Stomach (tissue), 9 donors: Measurements from ENCODE around the gene CDCP2. TPM values are rescaled to one million over a fixed set of nuclear protein-coding genes. Genes with fewer than 3 reads are reported as not detected.

ENCODE experiments used
- DNase-seq, 2 donors: peaks; one replicate each; pipeline versions ENCODE4 v3.0.0 to v3.0.0-alpha.2; 2013 to 2019
- H3K27ac ChIP-seq, 5 donors: fragments of 200-600 bp in 4 of 5; sonication (generic) in 4 of 5; one replicate each; pipeline ENCODE4 v1.5.1; 2013 to 2019; ENCODE audit warnings: mild to moderate bottlenecking in 1 of 5, moderate library complexity in 1 of 5
- H3K27me3 ChIP-seq, 3 donors: fragments of 200-600 bp; sonication (generic); one replicate each; pipeline ENCODE4 v1.5.1; 2017 to 2019; ENCODE audit warnings: mixed run types in 1 of 3
- H3K36me3 ChIP-seq, 4 donors: fragments of 200-600 bp; sonication (generic); 1 replicate in 3 of 4; 2 replicates in 1 of 4; pipeline ENCODE4 v1.5.1; 2016 to 2019
- H3K4me1 ChIP-seq, 4 donors: fragments of 200-600 bp; sonication (generic); one replicate each; pipeline ENCODE4 v1.5.1; 2016 to 2019
- H3K4me3 ChIP-seq, 4 donors: fragments of 200-600 bp; sonication (generic) in 3 of 4; one replicate each; pipeline ENCODE4 v1.5.1; 2016 to 2019; ENCODE audit warnings: mild to moderate bottlenecking in 1 of 4
- H3K9me3 ChIP-seq, 4 donors: fragments of 200-600 bp; sonication (generic); one replicate each; pipeline ENCODE4 v1.5.1; 2016 to 2019
- EP300 ChIP-seq: sonication (generic); formaldehyde crosslinking; IDR thresholded peaks from one replicate; pipeline ENCODE4 v1.6.1; 2017; ENCODE audit warnings: antibody characterized with exemption
- POLR2A ChIP-seq, 4 donors: fragments of 450-650 bp; IDR thresholded peaks; one replicate each; pipeline ENCODE4 v1.6.1; 2016; ENCODE audit warnings: antibody characterized with exemption in 4 of 4, control low read depth in 2 of 4, mild to moderate bottlenecking in 1 of 4, moderate library complexity in 1 of 4
- POLR2AphosphoS5 ChIP-seq, 3 donors: sonication (generic); formaldehyde crosslinking; IDR thresholded peaks; one replicate each; pipeline ENCODE4 v1.6.1; 2016; ENCODE audit warnings: antibody characterized with exemption in 3 of 3
- WGBS, 5 donors: extraction: QIAGEN DNeasy Blood & Tissue Kit in 3 of 5; methylation state at CpG; one replicate each; pipeline versions ENCODE4 v1.1.5 to v1.1.7; 2013 to 2018; 5-methylcytosine and 5-hydroxymethylcytosine counted together
- intact Hi-C: fragments of 100-400 bp; cut with DNase I; formaldehyde crosslinking; loops from one replicate; pipeline ENCODE4 v1.15.1; 2023; ENCODE audit warnings: low total_unique reads
- polyA plus RNA-seq, 3 donors: library from polyadenylated mRNA; stranded (reverse); fragments of 200-250 nt; gene quantifications; one replicate each; pipeline ENCODE4 v1.2.3, GENCODE V29; 2013
- total RNA-seq, 5 donors: library from RNA; depleted of rRNA; stranded (reverse); fragments of >200 nt; gene quantifications; one replicate each; pipeline versions ENCODE4 v1.1.0 to v1.2.3, GENCODE V29; 2014 to 2016
- TF ChIP-seq, protein P1 (sequence below), 7 experiments: fragments of 450-650 bp in 4 of 7; fragments of 200-600 bp in 3 of 7; sonication (generic) in 3 of 7; IDR thresholded peaks; one replicate each; pipeline ENCODE4 v1.5.1; 2016 to 2019; ENCODE audit warnings: antibody characterized with exemption in 7 of 7, control low read depth in 2 of 7, mild to moderate bottlenecking in 1 of 7
- donor health status: healthy with polysubstance abuse.
- donor health status: Bipolar disorder and iron deficiency.
- donor health status: healthy.

Gene CDCP2
- total and polyA plus RNA-seq, 8 donors: 0.18 to 0.58 TPM; not detected in 6

DNA sequence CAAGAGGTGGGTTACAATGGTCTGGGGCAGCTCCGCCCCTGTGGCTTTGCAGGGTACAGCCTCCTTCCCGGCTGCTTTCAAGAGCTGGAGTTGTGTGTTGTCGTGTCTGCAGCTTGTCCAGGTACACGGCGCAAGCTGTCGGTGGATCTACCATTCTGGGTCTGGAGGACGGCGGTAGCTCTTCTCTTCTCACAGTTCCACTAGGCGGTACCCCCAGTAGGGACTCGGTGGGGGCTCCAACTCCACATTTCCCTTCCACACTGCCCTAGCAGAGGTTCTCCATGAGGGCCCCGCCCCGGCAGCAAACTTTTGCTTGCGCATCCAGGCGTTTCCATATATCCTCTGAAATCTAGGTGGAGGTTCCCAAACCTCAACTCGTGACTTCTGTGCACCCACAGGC is 12.3 kb upstream of the CDCP2 start:
- no peaks in the 10 kb centered on the region for H3K36me3 ChIP-seq
- no peaks in the 10 kb centered on the region for H3K9me3 ChIP-seq
- no peak overlapping the region for H3K4me3 ChIP-seq
- no peaks in the 10 kb centered on the region for H3K4me1 ChIP-seq
- no peak for DNase-seq
- H3K27me3 ChIP-seq: no peaks in the 10 kb centered on the region
- H3K27ac ChIP-seq: no peak overlapping the region
- intact Hi-C loops: no loop called here
- 87 to 96% (median 89%) methylated on average over 12 to 15 of the region's 15 CpGs for WGBS, 5 donors
- TF ChIP-seq EP300 (no peak), POLR2AphosphoS5 (IDR thresholded peaks at IDR 0.05) (no peak), POLR2A (IDR thresholded peaks at IDR 0.05) (no peak)
- TF ChIP-seq, protein P1, sequence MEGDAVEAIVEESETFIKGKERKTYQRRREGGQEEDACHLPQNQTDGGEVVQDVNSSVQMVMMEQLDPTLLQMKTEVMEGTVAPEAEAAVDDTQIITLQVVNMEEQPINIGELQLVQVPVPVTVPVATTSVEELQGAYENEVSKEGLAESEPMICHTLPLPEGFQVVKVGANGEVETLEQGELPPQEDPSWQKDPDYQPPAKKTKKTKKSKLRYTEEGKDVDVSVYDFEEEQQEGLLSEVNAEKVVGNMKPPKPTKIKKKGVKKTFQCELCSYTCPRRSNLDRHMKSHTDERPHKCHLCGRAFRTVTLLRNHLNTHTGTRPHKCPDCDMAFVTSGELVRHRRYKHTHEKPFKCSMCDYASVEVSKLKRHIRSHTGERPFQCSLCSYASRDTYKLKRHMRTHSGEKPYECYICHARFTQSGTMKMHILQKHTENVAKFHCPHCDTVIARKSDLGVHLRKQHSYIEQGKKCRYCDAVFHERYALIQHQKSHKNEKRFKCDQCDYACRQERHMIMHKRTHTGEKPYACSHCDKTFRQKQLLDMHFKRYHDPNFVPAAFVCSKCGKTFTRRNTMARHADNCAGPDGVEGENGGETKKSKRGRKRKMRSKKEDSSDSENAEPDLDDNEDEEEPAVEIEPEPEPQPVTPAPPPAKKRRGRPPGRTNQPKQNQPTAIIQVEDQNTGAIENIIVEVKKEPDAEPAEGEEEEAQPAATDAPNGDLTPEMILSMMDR (IDR thresholded peaks at IDR 0.05): no peak

DNA sequence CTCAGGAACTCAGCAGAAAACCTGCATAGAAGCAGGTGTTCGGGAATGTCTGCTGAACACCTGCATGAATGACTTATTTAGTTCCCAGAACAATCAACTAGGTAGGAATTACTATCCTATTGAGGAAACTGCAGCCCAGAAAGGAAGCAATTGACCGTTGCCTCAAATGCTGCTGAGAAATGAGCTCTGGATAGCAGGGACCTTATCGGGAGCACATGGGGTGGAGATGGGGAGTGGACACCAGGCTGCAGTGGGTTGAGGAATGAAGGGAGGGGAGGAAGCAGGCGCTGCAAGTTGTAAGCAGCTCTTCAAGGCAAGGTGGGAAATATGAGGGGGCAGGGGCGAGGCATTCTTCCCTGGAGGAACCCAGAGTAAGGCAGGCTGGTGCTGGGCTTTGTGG is 10.8 kb upstream of the CDCP2 start:
- intact Hi-C loops: no loop called here
- Histone ChIP-seq H3K9me3 (no peaks in the 10 kb centered on the region), H3K27me3 (no peaks in the 10 kb centered on the region), H3K27ac (no peak overlapping the region), H3K4me3 (no peak overlapping the region), H3K36me3 (no peaks in the 10 kb centered on the region), H3K4me1 (no peaks in the 10 kb centered on the region)
- DNase-seq: peak in 1 of 2 donors; percentile 19
- TF ChIP-seq POLR2A (IDR thresholded peaks at IDR 0.05) (no peak), EP300 (no peak), POLR2AphosphoS5 (IDR thresholded peaks at IDR 0.05) (no peak)
- TF ChIP-seq, protein P1 (IDR thresholded peaks at IDR 0.05): no peak
- WGBS, 5 donors: 60 to 82% (median 74%) methylated on average over 5 of the region's 5 CpGs

DNA sequence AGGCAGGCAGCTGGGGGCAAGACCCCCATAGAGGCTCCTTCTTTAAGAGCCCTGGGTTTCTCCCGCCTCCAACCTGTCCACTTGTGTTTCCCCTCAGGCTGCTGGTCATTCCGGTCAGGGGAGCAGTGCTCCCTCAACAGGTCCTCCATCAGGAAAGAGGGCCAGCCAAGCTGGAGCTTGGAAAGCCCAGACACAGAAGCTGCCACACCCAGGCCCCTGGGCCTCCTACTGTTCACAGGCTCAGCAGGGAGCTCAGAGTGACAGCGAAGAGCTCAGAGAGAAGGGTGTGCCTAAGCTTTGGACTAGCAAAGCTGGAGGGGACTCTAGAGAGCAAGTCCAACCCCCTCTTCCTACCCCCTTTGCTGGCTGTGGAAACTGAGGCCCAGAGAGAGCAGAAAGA is 10.3 kb upstream of the CDCP2 start:
- 62 to 80% (median 72%) methylated on average over 3 of the region's 3 CpGs for WGBS, 5 donors
- no peaks in the 10 kb centered on the region for H3K27me3 ChIP-seq
- no peaks in the 10 kb centered on the region for H3K4me1 ChIP-seq
- no peak overlapping the region for H3K4me3 ChIP-seq
- H3K27ac ChIP-seq: no peak overlapping the region
- H3K9me3 ChIP-seq: no peaks in the 10 kb centered on the region
- intact Hi-C loops: no loop called here
- H3K36me3 ChIP-seq: no peaks in the 10 kb centered on the region
- peak in 1 of 2 donors; percentile 39 for DNase-seq
- TF ChIP-seq, protein P1 (IDR thresholded peaks at IDR 0.05): no peak
- TF ChIP-seq EP300: no peak
- no peak for TF ChIP-seq POLR2AphosphoS5 (IDR thresholded peaks at IDR 0.05)
- no peak for TF ChIP-seq POLR2A (IDR thresholded peaks at IDR 0.05)

DNA sequence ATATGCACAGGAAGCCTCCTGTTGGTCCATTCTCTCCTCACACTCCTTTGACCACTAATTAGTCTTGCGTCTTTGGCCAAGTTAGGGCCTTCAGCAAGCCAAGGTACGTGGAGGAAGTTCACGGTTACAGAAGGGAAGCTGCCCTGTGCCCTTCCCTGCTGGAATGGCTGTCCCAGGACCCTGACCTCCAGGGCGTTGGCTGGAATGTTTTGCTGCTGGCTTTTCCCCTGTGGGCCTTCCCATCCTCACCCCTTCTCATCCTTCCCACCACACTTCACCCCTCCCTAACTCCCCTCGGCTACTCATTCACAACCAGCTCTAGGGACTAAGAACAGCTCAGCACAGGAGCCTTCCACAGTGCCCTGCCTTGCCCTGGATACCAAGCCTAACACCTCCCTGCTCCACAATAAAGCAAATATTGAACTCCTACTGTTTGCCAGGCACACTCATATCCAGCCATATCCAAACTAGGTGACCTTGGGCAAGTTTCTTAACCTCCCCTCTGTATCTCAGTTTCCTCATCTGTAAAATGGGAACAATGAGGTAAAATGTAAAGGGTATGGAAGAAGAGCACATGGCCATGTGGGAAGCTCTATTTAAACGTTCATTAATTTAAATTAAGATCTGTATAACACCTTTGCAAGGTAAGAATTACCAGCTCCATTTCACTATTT is 8.8 kb upstream of the CDCP2 start:
- Histone ChIP-seq H3K4me3 (no peak overlapping the region), H3K27ac (no peak overlapping the region), H3K4me1 (no peaks in the 10 kb centered on the region), H3K27me3 (no peaks in the 10 kb centered on the region), H3K9me3 (no peaks in the 10 kb centered on the region), H3K36me3 (no peaks in the 10 kb centered on the region)
- intact Hi-C loops: no loop called here
- no peak for DNase-seq
- 72 to 83% (median 78%) methylated on average over 6 of the region's 6 CpGs for WGBS, 5 donors
- TF ChIP-seq EP300 (no peak), POLR2A (IDR thresholded peaks at IDR 0.05) (no peak), POLR2AphosphoS5 (IDR thresholded peaks at IDR 0.05) (no peak)
- TF ChIP-seq, protein P1 (IDR thresholded peaks at IDR 0.05): no peak
